ENCODE data around the gene LAMA5.

DNA sequence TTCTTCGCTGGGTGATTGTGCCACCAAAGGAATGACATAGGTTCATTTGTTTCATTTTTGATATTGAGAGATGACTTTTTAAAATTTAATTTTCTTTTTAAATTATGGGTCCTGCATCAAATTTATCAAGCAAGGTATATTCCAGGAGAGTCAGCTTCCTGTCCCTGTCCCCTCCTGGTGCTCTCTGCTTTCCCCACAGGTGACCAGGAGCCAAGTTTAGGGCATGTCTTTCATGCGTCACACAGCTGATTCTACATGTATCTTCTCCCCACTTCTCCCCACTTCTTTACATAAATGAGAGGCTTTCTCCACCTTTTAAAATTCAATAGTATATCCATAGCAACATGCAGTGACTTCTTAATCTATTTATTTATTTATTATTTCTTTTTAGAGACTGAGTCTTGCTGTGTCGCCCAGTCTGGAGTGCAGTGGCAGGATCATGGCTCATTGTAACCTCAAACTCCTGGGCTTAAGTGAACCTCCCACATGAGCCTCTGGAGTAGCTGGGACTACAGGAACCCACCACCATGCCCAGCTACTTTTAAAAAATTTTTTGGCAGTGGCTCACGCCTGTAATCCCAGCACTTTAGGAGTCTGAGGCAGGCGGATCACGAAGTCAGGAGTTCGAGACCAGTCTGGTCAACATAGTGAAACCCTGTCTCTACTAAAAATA lies 98.7 kb downstream of the LAMA5 start:
- TF ChIP-seq CTCF (IDR thresholded peaks at IDR 0.05; ENCODE audit: borderline replicate concordance, extremely low read depth, low read length, poor library complexity, severe bottlenecking) (no peak), EZH2 (IDR thresholded peaks at IDR 0.05; ENCODE audit: borderline replicate concordance, low read depth, low read length, severe bottlenecking) (no peak)
